ENCODE data around the gene DMKN. TPM values are rescaled to one million over a fixed set of nuclear protein-coding genes. Genes with fewer than 3 reads are reported as not detected.
A peak's percentile ranks its signal among the peaks of the same experiment; 100 is the strongest.

The DMKN gene
- total and polyA plus RNA-seq, 2 donors (not counting 3 experiments of a cell fraction or from before 2014, with no cell fraction given) = not detected

GRCh38 chr19:35470128-35470527, 43.3 kb downstream of the DMKN start:
- BruUV-seq (replicated peaks) = no TSS peak
- Histone ChIP-seq H3K9ac (replicated peaks; ENCODE audit: extremely low read depth, insufficient read depth, low read length) (no peak overlapping the region), H3K4me1 (ENCODE audit: control insufficient read depth, extremely low read depth, insufficient read depth, low read length) (no peaks in the 10 kb centered on the region), H3K27ac (ENCODE audit: insufficient read depth, low read depth, low read length) (no peak overlapping the region), H2AFZ (ENCODE audit: low read depth, low read length) (no peak overlapping the region), H3K36me3 (ENCODE audit: control insufficient read depth in 2 of 2, extremely low read depth in 1 of 2, insufficient read depth in 2 of 2, low read length in 2 of 2) (no peaks in the 10 kb centered on the region), H3K27me3 (ENCODE audit: control insufficient read depth in 2 of 2, insufficient read depth in 2 of 2, low read length in 2 of 2) (no peaks in the 10 kb centered on the region), H3K9me1 (replicated peaks; ENCODE audit: control insufficient read depth, extremely low read depth, insufficient read depth, low read length) (no peaks in the 10 kb centered on the region), H3K4me3 (replicated peaks in 1 of 3; ENCODE audit: insufficient read depth in 1 of 3, low read depth in 1 of 3, low read length in 3 of 3) (no peak overlapping the region), H3K79me2 (ENCODE audit: control insufficient read depth, insufficient read depth, low read length) (no peaks in the 10 kb centered on the region), H3K4me2 (ENCODE audit: insufficient read depth, low read length) (no peak overlapping the region), H4K20me1 (replicated peaks; ENCODE audit: control insufficient read depth, extremely low read depth, insufficient read depth, low read length) (no peaks in the 10 kb centered on the region), H3K9me3 (replicated peaks; ENCODE audit: control insufficient read depth, insufficient read depth, low read length) (no peaks in the 10 kb centered on the region)
- TF ChIP-seq MYC (IDR thresholded peaks at IDR 0.05; ENCODE audit: low read depth, low read length) (no peak), POLR2AphosphoS5 (IDR thresholded peaks at IDR 0.05; ENCODE audit: insufficient read depth, low read depth, low read length) (no peak), FOS (IDR thresholded peaks at IDR 0.05; ENCODE audit: borderline replicate concordance, insufficient read depth, low read length) (no peak), JUN (IDR thresholded peaks at IDR 0.05; ENCODE audit: borderline replicate concordance, insufficient read depth, insufficient read length, low read depth) (no peak), GATA2 (IDR thresholded peaks at IDR 0.05; ENCODE audit: insufficient read depth, insufficient read length, low read depth, low read length) (no peak), EZH2 (IDR thresholded peaks at IDR 0.05; ENCODE audit: borderline replicate concordance, low read depth, low read length, severe bottlenecking) (no peak)
- CTCF ChIA-PET = no interaction called here
- dilution Hi-C loops (cut with MboI; ENCODE audit: extremely low pct_ligation_motif_present, low sequenced_read_pairs) = no loop called here
- intact Hi-C loops (cut with micrococcal nuclease) = no loop called here
- FAIRE-seq (no peak), DNase-seq (ENCODE audit: low read depth, low spot score) (no peak)
- POLR2A ChIA-PET = no interaction called here

- DNase-seq (ENCODE audit: low read depth, low spot score) = no peak
- no peak for FAIRE-seq
- TF ChIP-seq JUN (IDR thresholded peaks at IDR 0.05; ENCODE audit: borderline replicate concordance, insufficient read depth, insufficient read length, low read depth) = no peak
- TF ChIP-seq CTCF (IDR thresholded peaks at IDR 0.05; ENCODE audit: extremely low read depth in 1 of 2, insufficient read depth in 1 of 2, low read depth in 1 of 2, low read length in 2 of 2) = peak in 1 of 2 donors; percentile 52
- TF ChIP-seq MAX (IDR thresholded peaks at IDR 0.05; ENCODE audit: insufficient read depth, insufficient read length) = no peak
- no peak for TF ChIP-seq POLR2A (IDR thresholded peaks at IDR 0.05; ENCODE audit: low read depth, low read length)
- no peak for TF ChIP-seq GATA2 (IDR thresholded peaks at IDR 0.05; ENCODE audit: insufficient read depth, insufficient read length, low read depth, low read length)
- POLR2A ChIA-PET = no interaction called here
- H3K4me1 ChIP-seq (ENCODE audit: control insufficient read depth, extremely low read depth, insufficient read depth, low read length) = no peaks in the 10 kb centered on the region
- intact Hi-C loops (cut with micrococcal nuclease) (loop anchor here (1.0 kb wide), 1 partner anchor 116 kb away; no protein-coding TSS in a partner anchor), dilution Hi-C loops (cut with MboI; ENCODE audit: extremely low pct_ligation_motif_present, low sequenced_read_pairs) (no loop called here)
- H3K79me2 ChIP-seq (ENCODE audit: control insufficient read depth, insufficient read depth, low read length) = no peaks in the 10 kb centered on the region
- no peaks in the 10 kb centered on the region for H3K9me3 ChIP-seq (replicated peaks; ENCODE audit: control insufficient read depth, insufficient read depth, low read length)
- no TSS peak for BruUV-seq (replicated peaks)
- H3K27me3 ChIP-seq (ENCODE audit: control insufficient read depth in 2 of 2, insufficient read depth in 2 of 2, low read length in 2 of 2) = no peaks in the 10 kb centered on the region
- H3K9me1 ChIP-seq (replicated peaks; ENCODE audit: control insufficient read depth, extremely low read depth, insufficient read depth, low read length) = no peaks in the 10 kb centered on the region
- no peak overlapping the region for H3K9ac ChIP-seq (replicated peaks; ENCODE audit: extremely low read depth, insufficient read depth, low read length)
- H2AFZ ChIP-seq (ENCODE audit: low read depth, low read length) = no peak overlapping the region
- H3K4me2 ChIP-seq (ENCODE audit: insufficient read depth, low read length) = no peak overlapping the region
- CTCF ChIA-PET = interaction anchor here (0.8 to 2.3 kb wide), 7 partner anchors 16 to 327 kb away, joined by 3 to 31 read pairs (median 3); no protein-coding TSS in a partner anchor
- no peaks in the 10 kb centered on the region for H3K36me3 ChIP-seq (ENCODE audit: control insufficient read depth in 2 of 2, extremely low read depth in 1 of 2, insufficient read depth in 2 of 2, low read length in 2 of 2)
- H3K4me3 ChIP-seq (replicated peaks in 1 of 3; ENCODE audit: insufficient read depth in 1 of 3, low read depth in 1 of 3, low read length in 3 of 3) = no peak overlapping the region
- no peaks in the 10 kb centered on the region for H4K20me1 ChIP-seq (replicated peaks; ENCODE audit: control insufficient read depth, extremely low read depth, insufficient read depth, low read length)
- H3K27ac ChIP-seq (ENCODE audit: insufficient read depth, low read depth, low read length) = no peak overlapping the region
These were observed 44.8 kb downstream of the DMKN start for GRCh38 chr19:35468637-35469036.

Measured in endothelial cell of umbilical vein (primary cell).